ENCODE data around the gene PMFBP1. TPM values are rescaled to one million over a fixed set of nuclear protein-coding genes. Genes with fewer than 3 reads are reported as not detected.

PMFBP1 gene
- total RNA-seq, 1 experiment from 2014 or later = 5.6 TPM

DNA sequence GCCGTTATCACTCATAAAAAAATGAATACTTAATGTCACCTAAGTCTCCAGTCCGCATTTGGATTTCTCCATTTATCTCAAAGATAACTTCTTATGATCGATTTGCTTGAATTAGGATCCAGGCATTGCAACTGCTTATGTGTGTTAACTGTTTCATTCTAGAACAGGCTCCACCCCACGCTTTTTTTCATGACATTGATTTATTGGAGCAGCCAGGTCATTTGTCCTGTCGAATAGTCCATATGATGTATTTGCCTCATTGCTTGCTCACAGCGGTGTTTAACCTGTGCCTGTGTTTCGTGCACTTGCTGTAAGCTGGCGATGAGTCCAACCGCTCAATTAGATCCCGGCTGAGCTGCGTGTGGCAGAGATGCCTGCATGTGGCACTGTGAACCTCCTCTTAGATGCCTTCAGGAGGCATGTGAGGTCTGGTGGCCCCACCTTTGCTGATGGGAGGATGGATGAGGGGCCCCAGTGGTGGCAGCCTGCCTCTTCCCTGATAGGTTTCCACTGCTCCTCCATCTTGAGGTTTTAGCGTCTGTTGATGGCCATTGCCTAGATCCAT is 61.9 kb downstream of the PMFBP1 start:
- ChIA-PET CTCF (no interaction called here), POLR2A (no interaction called here), RAD21 (ENCODE audit: low non-redundant PET in 1 of 2, low total read pairs in 2 of 2, uncharacterized antibody in 2 of 2, unreplicated experiment in 2 of 2) (no interaction called here)
- no peak for ATAC-seq
- H2AFZ ChIP-seq (ENCODE audit: low read depth, low read length, poor library complexity, severe bottlenecking) = no peak overlapping the region
- H3K4me3 ChIP-seq (replicated peaks in 1 of 2; ENCODE audit: low read depth in 1 of 2, low read length in 2 of 2) = no peak overlapping the region
- H3K9me2 ChIP-seq (ENCODE audit: insufficient read depth) = no peaks in the 10 kb centered on the region
- no peak overlapping the region for H3K9ac ChIP-seq (ENCODE audit: low read length)
- no peak overlapping the region for H3K27ac ChIP-seq (ENCODE audit: low read depth, low read length)
- no peak overlapping the region for H3K4me2 ChIP-seq (ENCODE audit: low read length)
- intact Hi-C loops (cut with micrococcal nuclease) = no loop called here
- DNase-seq (ENCODE audit: low read depth, low spot score) = no peak
- H4K20me1 ChIP-seq (ENCODE audit: insufficient read depth) = no peaks in the 10 kb centered on the region
- no peaks in the 10 kb centered on the region for H3K4me1 ChIP-seq (ENCODE audit: control insufficient read depth in 1 of 2, insufficient read depth in 2 of 2, low read length in 2 of 2)
- H3K9me3 ChIP-seq (ENCODE audit: control insufficient read depth in 1 of 2, insufficient read depth in 1 of 2, low read depth in 1 of 2, low read length in 2 of 2) = no peaks in the 10 kb centered on the region
- BruUV-seq (replicated peaks) = no TSS peak
- H3K36me3 ChIP-seq (ENCODE audit: control insufficient read depth in 1 of 2, insufficient read depth in 2 of 2, low read length in 2 of 2) = peaks cover 30 to 39% of the 10 kb centered on the region in 2 experiments
- TF ChIP-seq, protein P1, sequence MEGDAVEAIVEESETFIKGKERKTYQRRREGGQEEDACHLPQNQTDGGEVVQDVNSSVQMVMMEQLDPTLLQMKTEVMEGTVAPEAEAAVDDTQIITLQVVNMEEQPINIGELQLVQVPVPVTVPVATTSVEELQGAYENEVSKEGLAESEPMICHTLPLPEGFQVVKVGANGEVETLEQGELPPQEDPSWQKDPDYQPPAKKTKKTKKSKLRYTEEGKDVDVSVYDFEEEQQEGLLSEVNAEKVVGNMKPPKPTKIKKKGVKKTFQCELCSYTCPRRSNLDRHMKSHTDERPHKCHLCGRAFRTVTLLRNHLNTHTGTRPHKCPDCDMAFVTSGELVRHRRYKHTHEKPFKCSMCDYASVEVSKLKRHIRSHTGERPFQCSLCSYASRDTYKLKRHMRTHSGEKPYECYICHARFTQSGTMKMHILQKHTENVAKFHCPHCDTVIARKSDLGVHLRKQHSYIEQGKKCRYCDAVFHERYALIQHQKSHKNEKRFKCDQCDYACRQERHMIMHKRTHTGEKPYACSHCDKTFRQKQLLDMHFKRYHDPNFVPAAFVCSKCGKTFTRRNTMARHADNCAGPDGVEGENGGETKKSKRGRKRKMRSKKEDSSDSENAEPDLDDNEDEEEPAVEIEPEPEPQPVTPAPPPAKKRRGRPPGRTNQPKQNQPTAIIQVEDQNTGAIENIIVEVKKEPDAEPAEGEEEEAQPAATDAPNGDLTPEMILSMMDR (IDR thresholded peaks at IDR 0.05 in 2 of 3, conservative IDR thresholded peaks at IDR 0.05 in 1 of 3; ENCODE audit: borderline replicate concordance in 1 of 3, insufficient read depth in 1 of 3, low read depth in 2 of 3, low read length in 2 of 3) = no peak
- TF ChIP-seq CBX3 (IDR thresholded peaks at IDR 0.05; ENCODE audit: low read depth) (no peak), JUND (IDR thresholded peaks at IDR 0.05) (no peak), SP1 (IDR thresholded peaks at IDR 0.05; ENCODE audit: low read depth) (no peak), RAD21 (IDR thresholded peaks at IDR 0.05; ENCODE audit: low read depth) (no peak), EZH2 (IDR thresholded peaks at IDR 0.05) (no peak), ELF1 (IDR thresholded peaks at IDR 0.05; ENCODE audit: borderline replicate concordance, low read depth) (no peak), POLR2A (IDR thresholded peaks at IDR 0.05; ENCODE audit: borderline replicate concordance, extremely low read depth, insufficient read depth, insufficient read length) (no peak), ZFX (IDR thresholded peaks at IDR 0.05) (no peak)
- TF ChIP-seq, protein P2, sequence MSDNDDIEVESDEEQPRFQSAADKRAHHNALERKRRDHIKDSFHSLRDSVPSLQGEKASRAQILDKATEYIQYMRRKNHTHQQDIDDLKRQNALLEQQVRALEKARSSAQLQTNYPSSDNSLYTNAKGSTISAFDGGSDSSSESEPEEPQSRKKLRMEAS (IDR thresholded peaks at IDR 0.05) = no peak
- H3K27me3 ChIP-seq (ENCODE audit: insufficient read depth, low read length) = no peaks in the 10 kb centered on the region
- H3K79me2 ChIP-seq (ENCODE audit: insufficient read depth, low read length) = no peaks in the 10 kb centered on the region

Measured in HCT116 (cell line).